GM18951 (cell line): ENCODE results near the gene C3orf20.

Experiments
- POLR2A ChIP-seq: IDR thresholded peaks from 4 replicates; pipeline ENCODE4 v1.6.1; 2011; ENCODE audit warnings: mild to moderate bottlenecking; ENCODE audit not compliant: insufficient read length, insufficient read depth; ENCODE audit errors: extremely low read depth
- in situ Hi-C: fragments of 300-500 bp; cut with MboI; formaldehyde crosslinking; loops from one replicate; pipeline ENCODE4 v1.12.0; 2022; ENCODE audit warnings: low sequenced_read_pairs, mixed read lengths, inconsistent platforms; ENCODE audit not compliant: unreplicated experiment

The C3orf20 gene

DNA sequence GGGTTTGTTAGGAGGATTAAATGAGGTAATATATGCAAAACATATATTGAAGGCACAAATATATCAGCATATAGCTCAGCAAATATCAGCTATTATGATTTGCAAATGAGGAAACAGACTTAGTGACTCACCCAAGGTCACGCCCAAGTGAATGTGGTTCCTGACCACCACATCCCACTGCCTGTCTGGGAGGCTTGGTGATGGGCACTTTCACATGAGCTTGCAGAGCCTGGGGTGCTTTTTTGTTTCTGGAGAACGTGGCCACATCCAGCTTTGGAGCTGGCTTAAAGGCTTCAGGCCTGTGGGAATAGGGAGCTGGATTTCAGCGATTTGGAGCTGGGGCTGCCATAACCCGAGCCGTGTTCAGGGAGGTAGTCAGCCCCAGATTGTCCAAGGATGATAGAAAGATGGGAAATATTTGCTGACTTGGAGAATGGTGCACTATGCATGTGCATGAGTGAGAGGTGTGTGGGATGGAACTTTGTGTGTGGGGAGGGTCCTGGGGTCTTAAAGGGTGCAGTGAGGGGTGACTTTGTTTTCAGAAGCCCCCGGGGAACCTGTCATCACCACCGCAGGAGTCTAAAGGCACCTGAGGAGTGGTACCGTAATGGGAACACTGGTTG lies 131.8 kb downstream of the C3orf20 start:
- in situ Hi-C loops = loop anchor here (10.0 kb wide), 1 partner anchor 118 kb away; no protein-coding TSS in a partner anchor
- TF ChIP-seq POLR2A = no peak

- in situ Hi-C loops = loop anchor here (10.0 kb wide), 1 partner anchor 117 kb away; no protein-coding TSS in a partner anchor
- no peak for TF ChIP-seq POLR2A
These were observed 133.1 kb downstream of the C3orf20 start for GRCh38 chr3:14808025-14808424.

GRCh38 chr3:14808502-14809266 lies 133.7 kb downstream of the C3orf20 start:
- TF ChIP-seq POLR2A = no peak
- in situ Hi-C loops = loop anchor here (10.0 kb wide), 1 partner anchor 116 kb away; no protein-coding TSS in a partner anchor

DNA sequence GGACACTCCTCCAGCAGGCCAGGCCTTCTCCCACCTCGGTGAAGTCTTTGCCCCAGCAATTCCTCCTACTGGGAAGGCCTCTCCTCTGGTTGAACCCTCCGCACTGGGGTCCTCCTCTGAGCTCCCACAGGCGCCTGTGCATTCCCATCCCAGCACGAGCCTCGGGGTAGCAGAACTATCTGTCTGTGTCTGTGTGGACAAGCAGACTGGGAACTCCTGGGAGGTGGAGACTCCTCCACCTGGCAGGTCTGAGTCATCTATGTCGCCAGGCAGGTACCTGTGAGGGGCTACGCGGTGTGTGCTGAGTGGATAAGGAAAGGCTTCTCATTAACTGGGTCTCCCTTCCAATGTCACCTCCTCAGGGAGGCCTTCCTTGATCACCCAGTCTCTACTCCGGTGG lies 134.7 kb downstream of the C3orf20 start:
- in situ Hi-C loops = loop anchor here (10.0 kb wide), 1 partner anchor 115 kb away; no protein-coding TSS in a partner anchor

DNA sequence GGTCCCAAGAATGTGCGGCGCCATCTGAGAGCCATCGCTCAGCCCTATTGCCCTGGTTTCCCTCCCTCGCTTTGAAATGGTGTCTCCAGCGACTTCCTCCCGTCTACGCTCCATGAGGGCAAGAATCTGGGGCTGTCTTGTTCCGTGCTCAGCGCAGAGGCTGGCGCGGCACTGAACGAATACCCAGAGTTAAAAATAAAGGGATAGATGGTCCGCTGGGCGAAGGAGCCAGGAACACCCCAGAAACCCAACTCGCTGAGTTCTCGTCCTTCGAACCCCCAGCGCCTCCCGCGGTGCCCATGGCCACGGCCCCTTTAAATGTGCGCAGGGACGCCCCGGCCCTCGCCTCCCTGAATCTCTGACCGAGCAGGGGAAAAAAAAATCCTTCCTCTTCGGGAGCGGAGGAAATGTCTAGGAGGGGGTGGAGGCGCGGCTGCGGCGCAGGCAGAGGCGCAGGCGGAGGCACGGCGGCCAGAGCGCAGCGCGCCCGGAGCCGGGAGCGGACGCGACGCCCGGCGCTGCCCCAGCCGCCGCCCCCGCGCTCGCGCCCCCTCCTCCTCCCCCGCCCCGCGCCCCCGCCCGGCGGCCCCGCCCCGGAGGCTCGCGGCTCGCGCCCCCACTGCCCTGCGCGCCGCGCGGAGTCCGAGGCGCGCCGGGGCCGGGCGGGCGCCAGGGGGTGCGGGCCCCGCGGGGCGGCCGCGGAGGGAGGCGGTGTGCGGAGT lies 135.3 kb downstream of the C3orf20 start:
- in situ Hi-C loops = no loop called here
- TF ChIP-seq POLR2A = no peak

- in situ Hi-C loops = no loop called here
- TF ChIP-seq POLR2A = no peak
These were observed 136.1 kb downstream of the C3orf20 start for GRCh38 chr3:14810801-14811661.

GRCh38 chr3:14811684-14812083 lies 136.7 kb downstream of the C3orf20 start:
- in situ Hi-C loops = no loop called here
- no peak for TF ChIP-seq POLR2A

GRCh38 chr3:14812196-14812790 lies 137.4 kb downstream of the C3orf20 start:
- in situ Hi-C loops = no loop called here
- TF ChIP-seq POLR2A = no peak

DNA sequence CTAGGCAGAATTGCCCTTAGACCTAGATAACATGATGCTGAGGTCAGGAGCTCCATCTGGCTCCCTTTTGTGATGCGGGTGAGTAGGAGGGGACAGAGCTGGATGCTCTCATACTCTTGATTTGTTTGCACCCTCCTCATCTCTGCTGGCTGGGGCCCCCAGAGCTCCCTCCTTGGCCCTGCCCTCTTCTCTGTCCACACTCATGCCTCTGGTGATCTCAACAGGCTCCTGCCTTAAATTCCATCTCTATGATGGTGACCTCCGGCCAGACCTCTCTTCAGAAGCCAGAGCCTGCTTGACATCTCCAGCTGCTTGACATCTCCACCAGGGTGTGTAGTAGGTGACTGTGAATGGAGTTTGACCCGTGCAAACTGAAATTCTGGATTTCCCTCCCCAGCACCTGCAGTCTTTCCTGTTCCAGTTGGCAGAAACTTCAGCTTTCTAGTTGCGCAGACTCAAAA lies 139.5 kb downstream of the C3orf20 start:
- in situ Hi-C loops = no loop called here
- TF ChIP-seq POLR2A = no peak

GRCh38 chr3:14816359-14816758 lies 141.4 kb downstream of the C3orf20 start:
- TF ChIP-seq POLR2A = no peak
- in situ Hi-C loops = no loop called here

DNA sequence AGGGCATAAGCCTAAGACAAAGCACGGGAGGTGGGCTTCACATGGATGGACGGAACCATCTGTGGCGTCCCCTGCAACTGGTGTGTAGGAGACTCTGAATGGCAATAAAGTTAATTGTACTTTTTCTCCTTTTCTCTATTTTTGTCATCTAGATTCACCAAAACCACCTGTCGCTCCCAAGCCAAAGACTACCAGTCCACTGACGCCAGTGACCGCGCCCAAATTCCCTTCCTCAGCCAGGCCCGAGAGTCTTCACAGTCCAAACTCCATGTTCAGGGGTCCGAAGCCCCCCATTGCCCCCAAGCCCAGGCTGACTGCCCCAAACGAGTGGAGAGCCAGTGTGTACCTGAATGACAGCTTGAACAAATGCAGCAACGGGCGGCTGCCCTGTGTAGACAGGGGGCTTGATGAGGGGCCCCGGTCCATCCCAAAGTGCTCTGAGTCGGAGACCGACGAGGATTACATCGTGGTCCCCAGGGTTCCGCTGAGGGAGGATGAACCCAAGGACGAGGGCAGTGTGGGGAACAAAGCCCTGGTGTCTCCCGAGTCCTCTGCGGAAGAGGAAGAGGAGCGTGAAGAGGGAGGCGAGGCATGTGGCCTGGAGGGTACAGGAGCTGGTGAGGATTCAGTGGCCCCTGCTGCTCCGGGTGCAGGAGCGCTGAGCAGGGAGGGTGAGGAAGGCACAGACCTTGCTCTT lies 144.0 kb downstream of the C3orf20 start, which contains the start of gene FGD5:
Gene FGD5 (plus strand): TSS at position 159 of the 697 bp plus-strand sequence. CDS start 110 bp downstream, at position 269.
- in situ Hi-C loops = no loop called here
- no peak for TF ChIP-seq POLR2A

DNA sequence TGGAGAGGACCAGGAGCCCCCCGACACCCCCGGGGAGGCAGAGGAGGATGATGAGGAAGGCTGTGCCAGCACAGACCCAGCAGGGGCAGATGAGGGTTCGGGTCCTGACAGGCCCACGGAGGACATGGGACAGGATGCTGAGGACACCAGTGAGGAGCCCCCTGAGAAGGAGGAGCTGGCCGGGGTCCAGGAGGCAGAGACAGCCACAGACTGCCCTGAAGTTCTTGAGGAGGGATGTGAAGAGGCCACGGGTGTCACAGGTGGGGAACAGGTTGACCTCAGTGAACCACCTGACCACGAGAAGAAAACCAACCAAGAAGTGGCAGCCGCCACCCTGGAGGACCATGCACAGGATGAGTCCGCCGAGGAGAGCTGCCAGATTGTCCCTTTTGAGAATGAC lies 144.7 kb downstream of the C3orf20 start:
- TF ChIP-seq POLR2A = no peak
- in situ Hi-C loops = no loop called here
